Activated T-helper 1 cell treated with Interleukin-2 at 50 U/mL for 16 hours (primary cell): ENCODE measurements around the gene COLGALT1.

Experiments used
- DNase-seq: peaks from one replicate; pipeline ENCODE4 v3.0.0-alpha.2; 2020; ENCODE audit warnings: low read depth

Gene COLGALT1

GRCh38 chr19:17623224-17623935 is 67.9 kb downstream of the COLGALT1 start:
- no peak for DNase-seq

GRCh38 chr19:17624314-17624991 is 69.0 kb downstream of the COLGALT1 start:
- no peak for DNase-seq

GRCh38 chr19:17625043-17625442 is 69.6 kb downstream of the COLGALT1 start:
- DNase-seq = no peak

GRCh38 chr19:17625980-17626379 is 70.5 kb downstream of the COLGALT1 start:
- no peak for DNase-seq

GRCh38 chr19:17626456-17627015 is 71.1 kb downstream of the COLGALT1 start:
- no peak for DNase-seq

GRCh38 chr19:17627161-17627560 is 71.7 kb downstream of the COLGALT1 start:
- DNase-seq = no peak

- no peak for DNase-seq
Measured at GRCh38 chr19:17627921-17628320, 72.5 kb downstream of the COLGALT1 start.

GRCh38 chr19:17629760-17630159 is 74.3 kb downstream of the COLGALT1 start:
- no peak for DNase-seq

- DNase-seq = no peak
Measured at GRCh38 chr19:17632577-17632976, 77.1 kb downstream of the COLGALT1 start.
